Islet of Langerhans (tissue), 1 donor: ENCODE measurements around the gene WNT10A.
"Not testable (repeated sequence)": the region's sequence is repeated elsewhere in the genome, so short reads cannot be mapped to it uniquely, and the experiment has no call there.

Experiments
- FAIRE-seq: peaks from one replicate; lab custom pipeline; 2011; peaks lifted over from hg19 to GRCh38; lab: Jason Lieb, UNC

Gene WNT10A

DNA sequence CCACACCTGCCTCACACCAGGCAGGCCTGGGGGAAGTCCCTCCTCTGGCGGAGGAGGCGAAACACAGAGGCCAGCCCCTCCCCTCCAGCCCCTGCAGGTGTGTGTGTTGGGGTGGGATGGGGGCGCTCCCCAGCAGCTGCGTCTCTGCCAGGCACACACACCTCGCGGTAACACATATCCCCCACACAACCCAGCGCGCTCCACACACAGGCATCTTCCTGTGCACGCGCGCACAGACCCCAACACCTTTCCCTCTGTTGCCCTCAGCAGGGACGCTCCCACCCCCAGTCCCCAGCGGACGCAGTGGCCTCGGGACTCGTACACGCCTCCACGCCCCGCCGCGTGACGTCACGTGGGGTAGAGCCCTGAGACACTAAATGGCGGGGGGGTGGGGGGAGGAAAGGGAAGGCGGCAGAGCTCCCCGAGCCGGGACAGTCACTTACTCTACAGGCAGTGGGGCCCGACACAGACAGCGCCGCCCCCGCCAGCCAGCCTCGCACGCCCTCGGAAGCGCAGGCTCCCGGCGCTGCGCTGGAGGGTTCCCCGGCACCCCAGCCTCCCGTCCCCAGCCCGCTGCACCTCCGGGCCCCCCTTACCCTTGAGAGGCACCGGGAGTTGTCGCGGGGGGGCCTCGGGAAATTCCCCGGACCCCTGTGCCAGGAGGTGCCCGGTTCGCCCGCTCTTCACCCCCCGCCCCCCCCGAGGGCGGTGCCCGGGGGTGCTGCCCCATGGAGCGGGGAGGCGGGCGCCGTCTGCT is at the start of gene WNT10A:
WNT10A (plus strand) TSS at position 751 of the 757 bp plus-strand sequence. CDS start 144 bp downstream, outside the sequence.
- FAIRE-seq: no peak

DNA sequence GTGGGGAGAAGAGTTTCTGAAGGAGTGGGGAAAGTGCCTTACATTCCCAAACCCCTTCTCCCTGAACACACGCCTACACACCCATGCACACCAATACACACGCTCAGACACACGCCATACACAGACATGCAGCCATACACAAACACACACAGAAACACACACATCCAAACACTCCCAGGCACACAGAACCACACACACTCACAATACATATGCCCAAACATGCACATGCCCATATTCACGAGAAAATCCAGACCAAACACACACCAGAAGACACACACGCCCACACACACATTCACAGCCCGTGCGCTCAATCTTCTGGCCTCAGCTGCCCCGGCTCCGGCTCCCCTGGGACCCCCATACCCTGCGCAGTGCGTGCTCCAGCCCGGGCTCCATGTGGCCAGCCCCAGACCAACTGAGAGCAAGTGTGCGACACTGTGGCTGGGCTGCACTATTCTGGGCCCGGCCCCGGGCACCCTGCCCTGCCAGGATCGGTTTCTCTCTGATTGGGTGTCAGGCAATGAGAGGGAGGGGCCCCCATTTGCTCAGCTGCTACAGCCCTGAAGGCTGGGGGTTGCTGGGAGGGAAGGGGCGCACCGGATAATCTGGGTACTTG is 49.2 kb upstream of the WNT10A start, which contains the start of gene PRKAG3:
PRKAG3 (minus strand) TSS at position 426 of the 613 bp plus-strand sequence.
- no peak for FAIRE-seq

DNA sequence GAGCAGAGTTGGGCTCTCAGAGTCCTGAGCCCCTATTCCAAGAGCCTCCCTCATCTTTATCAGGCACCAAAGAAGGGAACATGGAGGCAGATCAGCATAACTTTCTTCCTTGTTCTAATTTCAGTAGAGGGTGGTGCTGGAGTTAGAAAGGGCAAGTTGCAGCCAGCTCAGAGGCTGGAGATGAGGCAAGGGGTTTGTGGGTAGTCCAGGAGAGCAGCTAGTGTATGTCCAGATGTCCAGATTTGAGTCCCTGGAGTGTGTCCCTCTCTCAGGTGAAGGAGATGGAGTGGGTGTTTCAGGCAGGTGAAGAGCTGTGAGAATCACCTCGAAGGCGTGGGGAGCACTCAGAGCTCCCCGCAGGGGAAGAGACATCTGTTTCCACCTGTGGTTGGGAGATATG is 48.6 kb upstream of the WNT10A start:
- no peak for FAIRE-seq

DNA sequence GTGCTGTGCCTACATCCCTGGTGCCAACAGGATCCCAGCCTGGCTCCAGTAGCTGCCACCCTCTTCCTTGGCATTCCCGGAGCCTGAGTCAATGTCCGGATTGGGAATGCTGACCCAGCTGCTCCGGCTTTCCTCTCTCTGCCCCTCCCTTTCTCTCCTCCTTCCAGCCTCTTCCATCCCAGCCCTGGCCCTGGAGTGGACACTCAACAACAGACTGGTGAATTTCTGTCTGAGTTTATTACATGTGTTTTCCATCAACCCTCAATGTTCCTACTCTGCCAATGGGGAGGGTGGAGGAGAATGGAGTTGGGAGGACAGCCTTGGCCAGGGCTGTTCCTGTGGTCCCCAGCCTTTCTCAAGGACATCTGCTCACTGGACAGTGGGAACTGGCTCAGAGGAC is 48.1 kb upstream of the WNT10A start:
- FAIRE-seq: no peak

DNA sequence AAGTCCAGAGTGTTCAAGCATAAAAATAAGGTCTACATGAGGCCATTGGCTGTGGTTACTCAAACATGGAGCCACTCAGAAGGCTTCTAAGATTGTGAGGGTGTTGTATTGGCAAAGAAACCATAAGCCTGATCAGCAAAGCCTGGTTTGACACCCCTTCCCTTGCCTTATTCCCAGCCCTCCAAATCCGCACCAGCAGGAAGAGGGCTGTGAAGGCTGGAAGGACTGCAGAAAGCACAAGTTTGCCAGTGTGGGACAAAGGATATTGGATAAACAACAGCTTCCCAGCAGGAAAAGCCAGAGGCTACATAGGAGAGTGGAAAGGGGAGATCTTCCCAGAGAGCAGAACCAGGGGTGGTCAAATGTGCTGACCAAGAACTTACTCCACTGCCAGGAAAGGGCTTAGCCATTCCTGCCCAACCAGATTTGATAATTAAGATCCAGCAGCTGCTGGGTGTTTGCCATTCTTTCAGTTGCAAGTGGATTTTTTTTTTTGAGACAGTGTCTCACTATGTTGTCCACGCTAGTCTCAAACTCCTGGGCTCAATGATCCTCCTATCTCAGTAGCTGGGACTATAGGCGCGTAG is 47.5 kb upstream of the WNT10A start:
- FAIRE-seq: no peak

DNA sequence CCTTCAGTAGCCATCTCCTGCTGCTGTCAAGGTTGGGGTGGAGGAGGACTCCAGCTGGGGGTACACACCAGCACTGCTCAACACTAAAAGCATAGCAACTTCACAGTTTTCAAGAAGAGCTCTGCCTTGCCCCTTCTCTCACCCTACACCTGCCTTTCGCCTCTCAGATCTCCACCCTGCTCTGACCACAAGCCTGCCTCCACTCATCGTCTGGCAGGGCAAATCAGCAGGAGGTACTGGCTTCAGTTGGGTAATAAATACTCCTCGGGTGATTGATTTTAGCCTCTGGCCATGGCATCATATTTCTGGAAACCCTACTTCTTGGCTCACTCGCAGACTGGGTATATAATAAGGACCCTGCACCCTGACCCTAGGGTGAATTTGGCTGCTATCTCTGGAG is 46.0 kb upstream of the WNT10A start:
- no peak for FAIRE-seq

DNA sequence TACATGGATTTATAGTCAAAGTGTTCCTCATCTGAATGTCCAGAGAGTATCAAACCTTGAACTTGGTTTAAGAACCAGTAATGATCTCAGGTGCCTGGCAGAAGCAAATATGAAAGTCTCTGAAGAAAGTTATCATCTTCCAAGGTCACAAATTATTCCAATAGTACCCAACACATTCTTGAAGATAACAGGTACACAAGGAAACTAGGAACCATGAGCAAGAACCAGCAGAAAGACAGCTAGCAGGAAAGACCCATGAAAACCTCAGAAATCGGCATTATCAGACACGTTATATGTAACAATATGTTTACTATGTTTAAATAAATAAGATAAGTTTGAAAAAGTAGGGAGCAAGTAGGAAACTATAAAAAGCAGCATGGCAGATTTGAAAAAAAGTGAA is 43.2 kb upstream of the WNT10A start:
- no peak for FAIRE-seq

DNA sequence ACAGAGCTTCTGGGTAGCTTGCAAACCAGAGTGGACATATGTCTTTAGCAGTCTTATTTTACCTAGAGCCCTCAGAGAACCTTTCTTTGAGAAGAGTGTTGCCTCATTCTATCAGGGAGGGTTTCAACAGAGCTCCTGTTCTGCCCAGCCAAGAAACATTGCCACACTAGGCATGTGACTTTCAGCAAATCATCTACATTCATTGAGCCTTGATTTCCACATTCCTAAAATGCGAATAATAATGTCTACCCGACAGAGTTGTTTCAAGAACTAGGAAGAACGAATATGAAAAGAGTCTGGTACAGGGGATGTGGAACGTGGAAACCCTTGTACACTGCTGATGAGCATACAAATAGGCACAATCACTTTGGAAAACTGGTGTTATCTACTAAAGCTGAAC is 41.2 kb upstream of the WNT10A start:
- FAIRE-seq: no peak

DNA sequence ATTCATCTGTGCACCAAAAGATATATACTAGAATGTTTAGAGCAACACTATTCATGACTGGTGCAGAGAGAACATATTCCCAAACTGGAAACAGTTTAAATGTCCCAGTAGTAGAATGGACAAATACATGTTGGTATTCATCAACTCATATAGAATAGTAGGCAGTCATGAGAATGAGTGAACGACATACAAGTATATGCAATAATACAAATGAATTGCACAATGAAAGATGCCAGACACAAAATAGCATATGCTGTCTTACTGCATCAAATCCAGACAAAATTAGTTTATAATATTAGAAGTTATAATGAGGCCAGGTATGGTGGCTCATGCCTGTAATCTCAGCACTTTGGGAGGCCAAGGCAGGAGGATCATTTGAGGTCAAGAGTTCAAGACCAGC is 40.8 kb upstream of the WNT10A start:
- no peak for FAIRE-seq

DNA sequence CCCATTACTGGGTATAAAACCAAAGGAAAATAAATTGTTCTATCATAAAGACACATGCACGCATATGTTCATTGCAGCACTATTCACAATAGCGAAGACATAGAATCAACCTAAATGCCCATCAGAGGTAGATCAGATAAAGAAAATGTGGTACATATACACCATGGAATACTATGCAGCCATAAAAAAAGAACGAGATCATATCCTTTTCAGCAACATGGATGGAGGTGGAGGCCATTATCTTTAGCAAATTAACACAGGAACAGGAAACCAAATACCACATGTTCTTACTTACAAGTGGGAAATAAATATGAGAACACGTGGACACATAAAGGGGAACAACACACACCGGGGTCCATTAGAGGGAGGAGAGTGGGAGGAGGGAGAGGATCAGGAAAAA is 36.3 kb upstream of the WNT10A start:
- not testable (repeated sequence) for FAIRE-seq

DNA sequence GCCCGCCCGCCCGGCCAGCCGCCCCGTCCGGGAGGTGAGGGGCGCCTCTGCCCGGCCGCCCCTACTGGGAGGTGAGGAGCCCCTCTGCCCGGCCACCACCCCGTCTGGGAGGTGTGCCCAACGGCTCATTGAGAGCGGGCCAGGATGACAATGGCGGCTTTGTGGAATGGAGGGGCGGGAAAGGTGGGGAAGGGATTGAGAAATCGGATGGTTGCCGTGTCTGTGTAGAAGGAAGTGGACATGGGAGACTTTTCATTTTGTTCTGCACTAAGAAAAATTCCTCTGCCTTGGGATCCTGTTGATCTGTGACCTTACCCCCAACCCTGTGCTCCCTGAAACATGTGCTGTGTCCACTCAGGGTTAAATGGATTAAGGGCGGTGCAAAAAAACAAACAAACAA is 33.7 kb upstream of the WNT10A start:
- not testable (repeated sequence) for FAIRE-seq

DNA sequence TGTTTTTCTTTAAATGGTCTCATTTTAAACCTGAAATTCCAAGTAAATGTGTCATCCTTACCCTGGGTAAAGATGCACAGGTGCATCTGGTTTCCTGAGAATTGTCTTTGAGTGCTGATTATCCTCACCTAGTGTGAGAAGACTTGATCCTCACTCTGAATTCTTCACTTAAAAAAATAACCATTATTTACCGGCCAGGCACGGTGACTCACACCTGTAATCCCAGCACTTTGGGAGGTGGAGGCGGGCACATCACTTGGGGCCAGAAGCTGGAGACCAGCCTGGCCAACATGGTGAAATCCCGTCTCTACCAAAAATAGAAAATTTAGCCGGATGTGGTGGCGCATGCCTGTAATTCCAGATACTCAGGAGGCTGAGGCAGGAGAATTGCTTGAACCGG is 30.9 kb upstream of the WNT10A start:
- FAIRE-seq: no peak

DNA sequence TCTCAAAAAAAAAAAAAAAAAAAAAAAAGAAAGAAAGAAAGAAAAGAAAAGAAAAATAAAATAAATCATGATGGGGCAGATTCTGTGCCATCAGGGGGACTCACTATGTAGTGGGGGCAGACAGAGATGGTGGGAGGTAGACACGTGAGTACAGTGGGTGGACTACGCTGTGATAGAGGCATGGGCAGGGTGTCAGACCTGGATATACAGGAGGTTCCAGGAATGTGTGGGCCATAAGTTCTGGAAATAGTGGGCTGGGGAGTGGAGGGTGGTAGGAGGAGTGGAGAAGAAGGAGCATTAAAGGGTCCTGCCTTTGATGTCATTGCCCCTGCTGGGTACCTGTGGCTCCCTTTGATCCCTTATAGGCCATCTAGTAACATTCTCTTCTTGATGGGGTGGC is 29.9 kb upstream of the WNT10A start:
- no peak for FAIRE-seq

DNA sequence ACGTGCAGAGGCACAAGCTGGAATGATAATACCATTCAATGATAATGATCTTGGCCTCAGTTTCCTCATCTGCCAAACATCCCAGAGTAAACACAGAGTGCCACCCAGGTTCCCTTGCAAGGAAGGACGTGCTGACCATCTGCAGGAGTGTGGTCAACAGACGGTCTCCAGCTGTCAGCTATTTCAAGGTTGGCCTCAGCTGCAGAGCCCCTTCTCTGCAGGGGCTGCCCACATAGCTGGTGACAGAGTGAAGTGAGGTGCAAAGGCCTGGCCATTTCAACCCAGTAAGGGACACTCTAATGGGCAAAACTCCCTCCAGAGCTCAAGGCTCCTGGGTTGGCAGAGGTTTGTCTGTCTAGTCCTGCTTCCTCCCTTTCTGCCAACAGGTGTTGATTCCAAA is 29.4 kb upstream of the WNT10A start:
- FAIRE-seq: no peak

DNA sequence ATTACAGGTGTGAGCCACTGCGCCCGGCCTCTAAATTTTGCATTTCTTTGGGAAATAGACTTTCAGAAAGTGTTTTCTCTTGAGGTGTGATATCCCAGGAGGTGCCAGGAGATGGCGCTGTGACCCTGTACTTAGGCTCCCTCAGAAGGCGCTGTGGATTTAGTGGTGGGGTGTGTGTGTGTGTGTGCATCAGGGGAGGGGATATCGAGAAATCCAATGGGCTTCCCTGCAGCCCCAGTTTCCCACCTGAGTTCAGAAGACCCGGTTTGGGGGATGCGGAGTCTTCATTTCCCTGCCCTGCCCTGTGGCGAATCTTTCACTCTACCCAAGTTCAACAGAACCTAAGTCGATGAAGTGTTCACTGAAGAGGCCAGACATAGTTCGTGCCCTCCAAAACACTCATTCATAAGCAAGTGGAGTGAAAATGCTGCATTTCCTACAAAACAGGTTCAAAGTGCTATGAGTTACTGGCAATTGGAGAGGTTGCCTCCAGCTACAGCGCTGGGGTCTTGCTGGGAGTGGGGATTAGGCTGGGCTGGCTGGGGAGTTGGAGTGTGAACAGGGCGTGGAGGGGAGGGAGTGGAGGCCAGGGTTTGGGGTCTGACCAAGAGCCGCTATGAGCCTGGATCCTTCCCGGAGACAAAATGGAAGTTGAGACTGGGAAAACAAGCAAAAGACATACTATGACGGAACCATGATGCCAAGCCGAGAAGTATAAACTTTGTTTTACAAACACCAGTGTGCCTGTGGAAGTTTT is 27.6 kb upstream of the WNT10A start:
- no peak for FAIRE-seq

DNA sequence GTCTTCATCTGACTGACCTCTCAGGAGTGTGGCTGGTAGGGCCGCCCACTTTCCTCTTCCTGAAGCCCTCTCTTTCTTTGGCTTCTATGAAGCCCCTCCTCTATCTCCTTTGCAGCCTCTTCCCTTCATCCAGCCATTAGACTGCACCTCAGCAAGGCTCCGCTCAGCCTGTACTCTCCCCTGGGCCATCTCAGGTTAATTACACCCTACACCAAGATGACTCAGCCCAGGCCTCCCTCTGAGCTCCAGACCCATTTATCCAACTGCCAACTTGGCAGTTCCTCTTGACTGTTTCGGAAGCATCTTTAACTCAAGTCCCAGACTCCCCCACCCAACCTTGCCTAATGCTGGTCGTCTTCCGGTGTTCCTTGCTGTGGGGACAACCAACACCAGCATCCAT is 26.9 kb upstream of the WNT10A start:
- no peak for FAIRE-seq

DNA sequence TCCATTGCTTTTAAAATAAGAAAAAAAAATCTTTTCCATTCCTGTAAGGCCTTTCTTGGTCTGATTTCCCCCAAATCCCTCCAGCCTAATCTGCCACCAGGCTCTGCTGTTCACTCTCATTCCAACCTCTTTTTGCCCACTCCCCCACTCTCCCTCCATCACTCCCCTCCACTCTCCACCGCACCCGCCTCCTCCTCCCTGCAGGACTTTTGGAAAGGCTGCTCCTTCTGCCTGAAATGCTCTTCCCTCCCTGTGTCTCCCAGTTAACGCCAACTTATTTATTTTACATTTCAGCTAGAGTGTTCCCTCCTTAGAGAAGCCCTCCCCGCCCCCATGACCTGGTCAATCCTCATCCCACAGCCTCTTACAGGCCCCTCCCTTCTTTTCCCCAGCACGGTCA is 25.8 kb upstream of the WNT10A start:
- no peak for FAIRE-seq

DNA sequence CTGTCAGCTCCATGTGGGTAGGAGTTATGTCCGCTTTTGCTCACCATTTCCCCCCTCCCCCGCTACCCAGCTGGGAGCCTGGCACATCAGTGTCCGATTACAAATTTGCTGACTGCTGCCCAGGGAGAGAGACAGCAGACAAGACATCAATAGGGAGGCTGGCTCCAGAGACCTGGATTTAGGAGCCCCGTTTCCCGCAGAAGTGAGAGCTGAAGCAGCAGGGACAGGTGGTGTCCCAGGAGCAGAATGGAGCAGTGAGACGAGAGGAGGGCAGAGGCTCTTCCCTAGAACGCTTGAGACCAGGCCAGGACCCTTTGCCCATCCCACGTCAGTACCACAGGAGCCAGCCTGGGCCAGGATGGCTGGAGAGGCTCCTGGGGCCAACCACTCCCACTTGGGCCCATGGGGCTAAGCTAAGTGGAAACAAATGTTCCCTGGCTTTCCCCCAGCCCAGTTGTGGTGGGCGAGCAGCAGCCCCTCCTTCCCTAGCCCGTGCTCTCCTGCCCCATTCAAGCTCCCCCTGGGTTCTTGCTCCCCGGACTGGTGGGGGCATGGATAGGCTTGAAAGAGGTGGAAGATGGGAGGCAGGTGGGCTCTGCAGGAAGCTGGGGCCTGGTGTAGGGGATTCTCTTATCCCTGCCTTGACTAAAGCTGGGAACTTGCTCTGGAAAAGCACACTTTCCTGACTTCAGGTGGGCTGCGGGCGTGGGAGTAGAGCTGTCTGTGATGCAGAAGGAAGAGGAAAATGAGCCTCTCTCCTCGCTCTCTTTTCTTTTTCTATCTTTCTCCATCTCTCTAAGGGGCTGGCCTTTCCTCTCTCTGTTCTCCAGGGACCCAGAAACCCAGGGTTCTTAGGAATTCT is 25.1 kb upstream of the WNT10A start:
- no peak for FAIRE-seq

DNA sequence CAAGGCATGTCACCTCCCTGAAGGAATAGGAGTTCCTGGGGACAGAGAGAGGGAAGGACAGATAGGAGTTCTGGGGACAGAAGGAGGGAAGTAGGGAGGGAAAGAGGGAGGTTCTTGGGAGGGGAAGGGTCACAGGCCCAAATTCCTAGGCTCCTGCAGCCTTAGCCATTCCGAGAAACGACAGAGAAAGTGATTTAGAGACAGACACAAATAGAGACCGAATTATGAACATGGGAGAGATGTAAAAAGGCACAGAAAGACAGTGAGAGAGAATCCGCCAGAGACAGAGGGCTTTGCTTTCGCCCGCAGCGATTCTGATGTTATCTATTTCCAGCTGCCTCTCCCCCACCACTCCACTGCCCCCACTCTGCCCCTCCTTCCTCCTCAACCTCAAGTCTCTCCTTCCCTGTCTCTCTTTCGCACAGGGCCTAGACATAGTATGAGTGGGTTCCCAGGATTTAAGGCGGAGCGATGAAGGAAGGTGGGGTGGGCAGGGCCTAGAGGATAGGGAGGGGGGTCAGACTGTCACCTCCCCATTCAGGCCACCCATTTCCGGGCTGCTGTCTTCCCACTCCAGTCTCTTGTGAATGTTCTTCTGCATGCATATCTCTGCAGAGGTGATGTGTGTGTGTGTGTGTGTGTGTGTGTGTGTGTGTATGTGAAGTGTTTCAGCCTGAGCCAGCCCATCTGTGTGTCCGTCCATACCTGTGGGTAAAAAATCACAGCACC is 24.3 kb upstream of the WNT10A start:
- FAIRE-seq: no peak

DNA sequence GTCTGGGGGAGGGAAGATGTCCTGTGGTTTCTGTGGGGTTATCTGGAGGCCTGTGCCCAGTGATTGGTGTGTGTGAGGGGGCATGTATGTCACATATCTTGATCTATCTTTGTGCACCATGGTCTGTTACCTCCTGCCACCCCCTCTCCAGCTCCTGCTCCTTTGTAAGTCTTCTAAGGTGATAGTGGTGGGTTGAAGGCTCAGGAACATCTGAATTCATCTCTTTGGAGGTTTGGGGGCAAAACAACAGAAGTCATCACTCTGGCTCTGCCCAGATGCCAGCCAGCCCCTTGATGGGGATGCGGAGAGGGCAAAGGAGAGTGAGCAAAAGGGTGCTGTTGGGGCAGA is 23.8 kb upstream of the WNT10A start:
- no peak for FAIRE-seq

DNA sequence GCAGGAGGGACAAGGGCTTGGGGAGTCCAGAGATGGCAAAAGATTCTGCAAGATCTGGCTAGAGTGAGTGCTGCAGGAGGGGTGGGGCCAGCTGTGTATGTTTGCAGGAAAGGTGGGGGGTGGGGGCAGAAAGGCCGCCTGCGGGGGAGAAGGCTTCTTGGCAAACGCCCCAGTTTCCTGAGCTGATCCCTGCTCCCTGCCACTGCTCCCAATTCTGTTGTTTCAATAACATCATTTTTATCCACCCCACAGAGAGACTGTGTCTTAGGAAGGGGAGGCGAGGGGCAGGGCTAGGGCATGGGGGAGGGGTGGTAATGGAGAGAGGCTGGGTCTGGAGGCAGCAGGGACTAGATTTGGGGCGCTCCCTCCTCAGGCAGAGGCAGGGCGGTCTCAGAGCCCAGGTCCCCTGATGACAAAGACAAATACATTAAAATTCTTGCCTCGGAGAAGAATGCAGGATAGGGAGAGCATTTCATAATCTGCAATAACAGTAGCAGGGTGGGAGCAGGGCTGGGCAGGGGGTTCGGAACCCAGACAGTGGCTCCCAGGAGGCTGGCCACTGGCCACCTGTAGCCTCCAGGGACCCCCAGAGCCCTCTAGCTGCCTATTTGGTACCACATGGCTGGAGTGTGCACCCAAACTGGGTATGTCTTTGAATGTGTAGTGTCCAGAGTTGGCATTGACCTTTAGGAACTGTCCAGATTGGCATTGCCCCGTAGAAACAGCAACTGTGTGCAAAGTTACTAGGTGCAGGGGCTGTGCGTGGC is 23.1 kb upstream of the WNT10A start:
- no peak for FAIRE-seq
